ENCODE data around the gene SLC9A9. TPM values are rescaled to one million over a fixed set of nuclear protein-coding genes. Genes with fewer than 3 reads are reported as not detected.
A peak's percentile ranks its signal among the peaks of the same experiment; 100 is the strongest.

SLC9A9 gene
- total RNA-seq, 1 donor: 3.5 TPM

DNA sequence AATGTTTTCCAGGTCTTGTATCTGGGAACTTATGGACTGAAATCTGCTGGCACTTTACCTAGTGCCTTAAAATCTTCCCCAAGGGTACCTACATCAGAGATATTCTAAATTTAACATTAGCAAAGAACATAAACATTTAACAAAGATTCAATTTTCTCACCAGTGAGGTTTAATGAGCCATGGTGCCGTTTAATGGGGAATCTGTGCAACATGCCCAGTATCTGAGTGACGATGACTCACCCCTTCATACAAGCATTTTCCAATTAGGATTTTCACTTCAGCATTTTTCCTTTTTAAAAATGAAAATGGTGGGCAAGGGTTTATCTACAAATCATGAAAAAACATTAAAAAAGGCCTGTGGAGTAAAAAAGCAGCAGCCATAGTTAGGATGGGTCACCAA is 189.4 kb downstream of the SLC9A9 start:
- DNase-seq (ENCODE audit: low read depth): peak; percentile 36
- H3K4me3 ChIP-seq (ENCODE audit: low read depth, low read length): no peak overlapping the region
- TF ChIP-seq, protein P1, sequence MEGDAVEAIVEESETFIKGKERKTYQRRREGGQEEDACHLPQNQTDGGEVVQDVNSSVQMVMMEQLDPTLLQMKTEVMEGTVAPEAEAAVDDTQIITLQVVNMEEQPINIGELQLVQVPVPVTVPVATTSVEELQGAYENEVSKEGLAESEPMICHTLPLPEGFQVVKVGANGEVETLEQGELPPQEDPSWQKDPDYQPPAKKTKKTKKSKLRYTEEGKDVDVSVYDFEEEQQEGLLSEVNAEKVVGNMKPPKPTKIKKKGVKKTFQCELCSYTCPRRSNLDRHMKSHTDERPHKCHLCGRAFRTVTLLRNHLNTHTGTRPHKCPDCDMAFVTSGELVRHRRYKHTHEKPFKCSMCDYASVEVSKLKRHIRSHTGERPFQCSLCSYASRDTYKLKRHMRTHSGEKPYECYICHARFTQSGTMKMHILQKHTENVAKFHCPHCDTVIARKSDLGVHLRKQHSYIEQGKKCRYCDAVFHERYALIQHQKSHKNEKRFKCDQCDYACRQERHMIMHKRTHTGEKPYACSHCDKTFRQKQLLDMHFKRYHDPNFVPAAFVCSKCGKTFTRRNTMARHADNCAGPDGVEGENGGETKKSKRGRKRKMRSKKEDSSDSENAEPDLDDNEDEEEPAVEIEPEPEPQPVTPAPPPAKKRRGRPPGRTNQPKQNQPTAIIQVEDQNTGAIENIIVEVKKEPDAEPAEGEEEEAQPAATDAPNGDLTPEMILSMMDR (IDR thresholded peaks at IDR 0.05; ENCODE audit: insufficient read depth, low read depth, low read length): no peak

DNA sequence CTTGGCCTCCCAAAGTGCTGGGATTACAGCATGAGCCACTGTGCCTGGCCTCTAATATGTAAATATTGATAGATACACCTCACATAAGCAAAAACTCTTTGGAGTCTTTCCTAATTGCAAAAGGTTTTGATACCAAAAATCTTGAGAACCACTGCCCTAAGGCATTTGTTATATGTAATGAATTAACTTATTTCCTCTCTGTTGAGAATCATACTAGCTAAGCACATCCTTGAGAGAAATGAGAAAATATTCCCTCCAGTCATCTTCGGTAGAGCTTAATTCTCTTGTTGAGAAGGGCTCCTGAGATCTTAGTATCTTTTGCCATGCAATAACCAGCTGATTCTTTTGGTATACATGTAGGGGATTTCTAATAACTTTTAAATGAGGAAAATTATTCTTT is 190.2 kb downstream of the SLC9A9 start:
- TF ChIP-seq, protein P1 (IDR thresholded peaks at IDR 0.05; ENCODE audit: insufficient read depth, low read depth, low read length): no peak
- DNase-seq (ENCODE audit: low read depth): no peak
- H3K4me3 ChIP-seq (ENCODE audit: low read depth, low read length): no peak overlapping the region

DNA sequence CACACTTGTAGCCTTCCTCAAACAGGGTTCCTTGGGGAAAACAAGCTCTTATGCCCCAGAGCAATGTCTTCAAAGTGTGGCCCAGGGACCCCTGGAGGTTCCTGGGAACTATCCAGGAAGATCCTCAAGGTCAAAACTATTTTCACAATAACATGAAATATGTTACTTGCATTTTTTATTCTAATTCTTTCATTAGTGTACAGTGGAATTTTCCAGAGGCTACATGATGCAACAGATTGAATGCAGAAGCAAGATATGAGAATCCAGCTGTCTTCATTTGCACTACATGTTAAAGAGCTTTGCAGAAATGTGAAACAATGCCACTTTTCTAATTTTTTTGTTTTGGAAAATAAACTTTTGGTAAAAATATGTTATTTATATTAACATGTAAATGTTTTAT is 190.9 kb downstream of the SLC9A9 start:
- TF ChIP-seq, protein P1 (IDR thresholded peaks at IDR 0.05; ENCODE audit: insufficient read depth, low read depth, low read length): no peak
- no peak overlapping the region for H3K4me3 ChIP-seq (ENCODE audit: low read depth, low read length)
- DNase-seq (ENCODE audit: low read depth): peak; percentile 65

DNA sequence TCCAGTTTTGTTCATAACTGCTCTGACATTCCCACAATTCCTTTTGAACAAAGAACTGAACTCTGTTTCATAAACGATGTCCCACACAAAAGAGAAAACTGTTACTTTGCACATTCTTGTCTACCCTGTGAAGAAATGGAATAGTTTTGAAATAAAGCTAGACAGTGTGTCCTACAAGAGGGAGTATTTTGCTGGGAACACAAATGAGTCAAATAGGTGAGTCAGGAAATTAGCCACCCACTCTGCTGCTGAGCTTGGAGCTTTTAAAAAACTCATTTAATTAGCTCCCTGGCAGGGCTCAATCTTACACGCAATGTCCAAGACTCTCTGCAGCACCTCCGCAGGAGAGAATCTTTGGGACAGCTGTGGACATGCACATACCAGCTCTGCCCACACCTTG is 193.4 kb downstream of the SLC9A9 start:
- no peak overlapping the region for H3K4me3 ChIP-seq (ENCODE audit: low read depth, low read length)
- DNase-seq (ENCODE audit: low read depth): no peak
- TF ChIP-seq, protein P1 (IDR thresholded peaks at IDR 0.05; ENCODE audit: insufficient read depth, low read depth, low read length): no peak

DNA sequence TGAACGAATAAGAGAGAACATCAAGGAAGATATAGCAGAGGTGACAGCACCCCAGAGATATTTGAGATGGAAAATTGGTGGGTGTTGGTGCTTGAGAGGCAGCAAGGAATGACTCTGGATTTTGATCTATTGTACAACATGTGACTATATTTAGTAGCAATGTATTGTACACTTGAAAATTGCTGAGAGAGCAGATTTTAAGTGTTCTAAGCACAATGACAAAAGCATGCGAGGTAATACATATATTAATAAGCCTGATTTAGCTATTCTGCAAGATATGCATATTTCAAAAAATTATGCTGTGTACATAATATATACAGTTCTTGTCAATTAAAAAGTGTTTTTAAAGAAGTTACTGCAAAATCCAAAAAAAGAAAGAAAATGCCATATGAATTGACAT is 194.3 kb downstream of the SLC9A9 start:
- no peak overlapping the region for H3K4me3 ChIP-seq (ENCODE audit: low read depth, low read length)
- no peak for DNase-seq (ENCODE audit: low read depth)
- TF ChIP-seq, protein P1 (IDR thresholded peaks at IDR 0.05; ENCODE audit: insufficient read depth, low read depth, low read length): no peak

DNA sequence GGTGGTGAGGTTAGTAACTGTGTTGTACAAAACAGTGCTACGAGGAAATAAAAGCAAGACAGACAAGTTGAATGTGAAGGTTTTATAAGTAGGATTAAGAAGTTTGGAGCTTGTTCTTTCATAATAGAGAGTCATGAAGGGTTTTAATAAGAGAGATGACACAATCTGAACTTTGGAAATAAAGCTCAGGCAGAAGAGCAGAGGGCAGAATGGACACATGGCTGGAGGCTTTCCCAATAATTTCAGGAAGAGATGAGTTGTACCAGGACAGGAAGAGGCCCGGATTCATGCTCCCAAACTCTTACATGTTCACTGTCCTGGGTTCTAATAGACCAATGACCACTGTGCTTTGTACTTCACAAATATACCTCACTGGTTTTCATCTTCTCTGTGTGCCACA is 194.8 kb downstream of the SLC9A9 start:
- peak; percentile 38 for DNase-seq (ENCODE audit: low read depth)
- no peak overlapping the region for H3K4me3 ChIP-seq (ENCODE audit: low read depth, low read length)
- TF ChIP-seq, protein P1 (IDR thresholded peaks at IDR 0.05; ENCODE audit: insufficient read depth, low read depth, low read length): no peak

DNA sequence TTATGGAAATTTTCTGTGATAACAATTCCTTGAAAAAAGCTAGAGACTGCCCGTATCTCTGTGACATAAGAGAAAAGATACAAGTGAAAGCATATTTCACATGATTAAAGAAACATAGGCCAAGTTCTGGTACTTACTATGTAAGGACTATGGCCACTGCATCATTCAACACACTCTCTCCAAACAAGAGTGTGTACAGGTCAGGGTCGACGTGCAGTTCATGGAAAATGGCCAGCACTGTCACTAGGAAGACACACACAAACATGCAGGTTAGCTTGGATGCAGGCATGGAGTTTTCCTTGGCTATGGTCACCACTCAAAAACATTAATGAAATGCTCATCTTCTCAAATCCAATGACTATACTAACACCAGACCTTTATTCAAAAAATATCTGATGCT is 196.2 kb downstream of the SLC9A9 start:
- no peak for DNase-seq (ENCODE audit: low read depth)
- H3K4me3 ChIP-seq (ENCODE audit: low read depth, low read length): no peak overlapping the region
- TF ChIP-seq, protein P1 (IDR thresholded peaks at IDR 0.05; ENCODE audit: insufficient read depth, low read depth, low read length): no peak
